Stimulated activated memory B cell treated with anti-CD40 and anti-IgM and Interleukin-4, amounts not matched to agents 10 μg/mL and 1 μg/mL and 100 μg/mL, for 72 hours (primary cell): Measurements from ENCODE around the gene OR2T6.
"Not testable (repeated sequence)": the region's sequence is repeated elsewhere in the genome, so short reads cannot be mapped to it uniquely, and the experiment has no call there.

Source experiments
- ATAC-seq: fragments of 150-1000 bp; cut with Tn5 transposase; 2 replicates; pipeline ENCODE4 v1.10.0; 2021
- H3K27ac Mint-ChIP-seq: one replicate; pipeline ENCODE4 v1.8.0; 2022; ENCODE audit warnings: mild to moderate bottlenecking, mixed read lengths
- H3K27me3 Mint-ChIP-seq: one replicate; pipeline ENCODE4 v1.8.0; 2022; ENCODE audit warnings: mixed read lengths
- H3K36me3 Mint-ChIP-seq: one replicate; pipeline ENCODE4 v1.8.0; 2022; ENCODE audit warnings: mixed read lengths
- H3K4me1 Mint-ChIP-seq: one replicate; pipeline ENCODE4 v1.8.0; 2022; ENCODE audit warnings: mixed read lengths
- H3K4me3 Mint-ChIP-seq: one replicate; pipeline ENCODE4 v1.8.0; 2022; ENCODE audit warnings: mild to moderate bottlenecking, moderate library complexity, mixed read lengths
- H3K9me3 Mint-ChIP-seq: one replicate; pipeline ENCODE4 v1.8.0; 2022; ENCODE audit warnings: mixed read lengths

OR2T6 gene

GRCh38 chr1:248416226-248416625, 40.7 kb downstream of the OR2T6 start:
- Mint-ChIP-seq H3K27ac (no peak overlapping the region), H3K4me1 (peaks cover 19% of the 10 kb centered on the region), H3K4me3 (no peak overlapping the region), H3K36me3 (no peaks in the 10 kb centered on the region), H3K9me3 (peaks cover under 1% of the 10 kb centered on the region), H3K27me3 (no peaks in the 10 kb centered on the region)
- ATAC-seq, result no peak

GRCh38 chr1:248417854-248418253, 42.3 kb downstream of the OR2T6 start:
- Mint-ChIP-seq H3K36me3 (no peaks in the 10 kb centered on the region), H3K4me3 (no peak overlapping the region), H3K27me3 (no peaks in the 10 kb centered on the region), H3K27ac (no peak overlapping the region), H3K4me1 (peaks cover 19% of the 10 kb centered on the region), H3K9me3 (peaks cover 3% of the 10 kb centered on the region)
- ATAC-seq, result no peak

DNA sequence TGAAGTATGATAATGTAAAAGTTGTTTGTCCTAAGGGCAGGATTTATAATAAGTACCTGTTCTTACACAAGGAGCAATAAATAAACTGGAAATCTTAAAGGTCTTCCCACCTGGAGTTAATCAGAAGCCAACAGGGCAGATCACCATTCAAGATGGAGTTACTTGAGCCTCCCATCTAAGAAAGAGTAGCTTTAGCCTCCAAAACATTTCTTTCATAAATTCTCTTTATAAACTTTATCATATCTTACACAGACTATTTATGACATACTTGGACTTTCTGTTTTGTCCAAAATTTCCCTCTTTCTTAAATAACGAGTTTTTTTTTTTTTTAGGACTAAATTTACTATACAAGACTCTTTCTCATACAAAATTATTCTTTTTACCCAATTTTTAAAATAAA, 45.8 kb downstream of the OR2T6 start:
- H3K27ac Mint-ChIP-seq, result no peak overlapping the region
- peaks cover 3% of the 10 kb centered on the region for H3K9me3 Mint-ChIP-seq
- no peaks in the 10 kb centered on the region for H3K27me3 Mint-ChIP-seq
- no peaks in the 10 kb centered on the region for H3K36me3 Mint-ChIP-seq
- H3K4me1 Mint-ChIP-seq, result peaks cover 4% of the 10 kb centered on the region
- no peak overlapping the region for H3K4me3 Mint-ChIP-seq
- no peak for ATAC-seq

- H3K36me3 Mint-ChIP-seq, H3K4me3 Mint-ChIP-seq, H3K27me3 Mint-ChIP-seq, H3K9me3 Mint-ChIP-seq: not testable (repeated sequence)
- peaks cover 30% of the 10 kb centered on the region for H3K4me1 Mint-ChIP-seq
- H3K27ac Mint-ChIP-seq, result peak overlapping the region; percentile 72
- ATAC-seq, result peak; percentile 42
Measured at GRCh38 chr1:248427526-248428191, 52.1 kb downstream of the OR2T6 start.

GRCh38 chr1:248428192-248428533, 52.6 kb downstream of the OR2T6 start:
- H3K36me3 Mint-ChIP-seq, H3K9me3 Mint-ChIP-seq, H3K27me3 Mint-ChIP-seq: not testable (repeated sequence)
- peak; percentile 92 for ATAC-seq
- peak overlapping the region; percentile 31 for H3K4me3 Mint-ChIP-seq
- peaks cover 32% of the 10 kb centered on the region for H3K4me1 Mint-ChIP-seq
- H3K27ac Mint-ChIP-seq, result peak overlapping the region; percentile 72

DNA sequence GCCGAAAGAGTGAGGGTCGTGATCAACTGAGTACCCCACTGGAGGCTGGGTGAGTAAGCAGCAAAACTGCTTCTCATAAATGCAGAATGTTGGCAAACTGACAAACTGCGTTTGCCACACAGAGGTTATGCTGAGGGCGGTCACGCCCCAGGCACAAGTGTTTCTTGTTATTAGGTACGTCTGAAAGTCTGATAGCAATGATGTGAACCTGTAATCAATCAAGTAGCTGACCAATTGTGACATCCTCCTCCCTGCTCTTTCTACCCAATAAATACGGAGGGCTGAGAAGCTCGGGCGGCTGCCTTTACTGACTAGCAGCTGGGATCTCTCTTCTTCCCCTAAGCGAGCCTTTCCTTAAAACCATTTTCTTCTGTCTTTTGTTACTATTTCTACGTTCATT, 56.1 kb downstream of the OR2T6 start:
- H3K9me3 Mint-ChIP-seq, ATAC-seq, H3K27me3 Mint-ChIP-seq, H3K36me3 Mint-ChIP-seq: not testable (repeated sequence)
- Mint-ChIP-seq H3K4me1 (peaks cover 47% of the 10 kb centered on the region), H3K4me3 (peak overlapping the region; percentile 51), H3K27ac (peak overlapping the region; percentile 87)

GRCh38 chr1:248432201-248432600, 56.7 kb downstream of the OR2T6 start:
- H3K9me3 Mint-ChIP-seq, H3K27me3 Mint-ChIP-seq, H3K36me3 Mint-ChIP-seq: not testable (repeated sequence)
- peaks cover 47% of the 10 kb centered on the region for H3K4me1 Mint-ChIP-seq
- H3K4me3 Mint-ChIP-seq, result peak overlapping the region; percentile 51
- ATAC-seq, result peak; percentile 72
- peak overlapping the region; percentile 87 for H3K27ac Mint-ChIP-seq

GRCh38 chr1:248433811-248434415, 58.4 kb downstream of the OR2T6 start:
- not testable (repeated sequence) for ATAC-seq, H3K27me3 Mint-ChIP-seq
- peaks cover 34% of the 10 kb centered on the region for H3K4me1 Mint-ChIP-seq

DNA sequence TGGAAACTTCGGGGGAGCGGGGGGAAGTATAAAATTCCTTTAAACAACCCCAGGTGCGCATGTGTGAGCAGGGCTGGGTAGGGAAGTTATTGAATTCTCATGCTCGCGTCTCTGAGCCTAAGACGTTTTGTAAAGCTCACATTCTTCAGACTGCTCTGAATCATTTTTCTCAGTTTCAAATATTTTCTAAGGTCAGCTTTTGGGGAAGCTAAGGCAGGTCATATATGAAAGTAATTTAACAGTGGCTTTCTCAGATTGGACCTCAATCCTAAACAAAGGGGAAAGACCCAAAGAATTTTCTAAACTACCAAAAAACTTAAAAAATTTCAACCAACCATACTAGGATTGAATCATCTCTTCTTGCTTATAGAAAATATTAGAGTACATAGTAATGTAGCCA, 59.4 kb downstream of the OR2T6 start:
- H3K36me3 Mint-ChIP-seq, H3K27ac Mint-ChIP-seq, H3K27me3 Mint-ChIP-seq, H3K4me3 Mint-ChIP-seq, H3K9me3 Mint-ChIP-seq: not testable (repeated sequence)
- peaks cover 28% of the 10 kb centered on the region for H3K4me1 Mint-ChIP-seq
- ATAC-seq, result peak; percentile 73

More at GRCh38 chr1:248433811-248434415, 58.4 kb downstream of the OR2T6 start:
- H3K27ac Mint-ChIP-seq, H3K4me3 Mint-ChIP-seq, H3K9me3 Mint-ChIP-seq, H3K36me3 Mint-ChIP-seq: not testable (repeated sequence)

- H3K27ac Mint-ChIP-seq, ATAC-seq, H3K4me3 Mint-ChIP-seq, H3K27me3 Mint-ChIP-seq, H3K9me3 Mint-ChIP-seq, H3K36me3 Mint-ChIP-seq: not testable (repeated sequence)
- H3K4me1 Mint-ChIP-seq, result peaks cover 28% of the 10 kb centered on the region
Measured at GRCh38 chr1:248436303-248436702, 60.8 kb downstream of the OR2T6 start.

DNA sequence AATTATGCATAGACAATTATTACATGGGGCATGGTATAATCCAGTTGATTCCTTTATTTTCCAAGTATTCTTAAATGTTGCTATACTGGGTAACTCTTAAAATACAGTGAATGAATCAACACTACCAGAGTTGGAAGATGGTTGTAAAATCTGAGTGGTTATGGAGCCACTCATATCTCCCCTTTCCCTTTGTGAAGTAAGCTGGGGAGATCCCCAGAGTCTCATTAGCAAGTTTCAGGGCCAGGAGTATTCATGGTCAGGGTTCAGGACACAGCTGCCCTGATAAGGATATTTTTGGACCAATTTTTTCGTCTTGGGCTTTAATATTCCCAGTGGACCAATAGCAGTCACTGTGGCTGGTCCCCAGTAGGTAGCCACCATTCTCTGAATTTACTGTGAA, 63.1 kb downstream of the OR2T6 start:
- peaks cover 15% of the 10 kb centered on the region for H3K4me1 Mint-ChIP-seq
- not testable (repeated sequence) for ATAC-seq, H3K36me3 Mint-ChIP-seq, H3K9me3 Mint-ChIP-seq, H3K27ac Mint-ChIP-seq, H3K4me3 Mint-ChIP-seq, H3K27me3 Mint-ChIP-seq

- not testable (repeated sequence) for H3K4me3 Mint-ChIP-seq, H3K27ac Mint-ChIP-seq
Measured at GRCh38 chr1:248439283-248439682, 63.7 kb downstream of the OR2T6 start.

More at GRCh38 chr1:248439283-248439682, 63.7 kb downstream of the OR2T6 start:
- peak; percentile 22 for ATAC-seq
- not testable (repeated sequence) for H3K9me3 Mint-ChIP-seq, H3K27me3 Mint-ChIP-seq, H3K36me3 Mint-ChIP-seq
- H3K4me1 Mint-ChIP-seq, result peaks cover 15% of the 10 kb centered on the region
